Activated T-cell treated with anti-CD3 and anti-CD28 coated beads, Interleukin-2, amount 50 U/mL, for 48 hours (primary cell): ENCODE measurements around the gene EMCN.
"Not testable (repeated sequence)": the region's sequence is repeated elsewhere in the genome, so short reads cannot be mapped to it uniquely, and the experiment has no call there.

Source experiments
- DNase-seq, 2 experiments: peaks; one replicate each; pipeline ENCODE4 v3.0.0-alpha.2; 2020

Gene EMCN

GRCh38 chr4:100489305-100489704 lies 28.5 kb downstream of the EMCN start:
- DNase-seq = no peak

GRCh38 chr4:100486496-100486895 lies 31.3 kb downstream of the EMCN start:
- DNase-seq = no peak

GRCh38 chr4:100483796-100484195 lies 34.0 kb downstream of the EMCN start:
- no peak for DNase-seq

GRCh38 chr4:100479971-100480370 lies 37.9 kb downstream of the EMCN start:
- no peak for DNase-seq

GRCh38 chr4:100469555-100469954 lies 48.3 kb downstream of the EMCN start:
- no peak for DNase-seq

GRCh38 chr4:100466501-100466900 lies 51.3 kb downstream of the EMCN start:
- no peak for DNase-seq

- DNase-seq = no peak
Observed at GRCh38 chr4:100461807-100462605, 55.8 kb downstream of the EMCN start.

GRCh38 chr4:100450449-100450848 lies 67.4 kb downstream of the EMCN start:
- DNase-seq = no peak

GRCh38 chr4:100431416-100431815 lies 86.4 kb downstream of the EMCN start:
- no peak for DNase-seq

- DNase-seq = no peak
Observed at GRCh38 chr4:100430451-100430850, 87.4 kb downstream of the EMCN start.

GRCh38 chr4:100429616-100430015 lies 88.2 kb downstream of the EMCN start:
- no peak for DNase-seq

GRCh38 chr4:100428051-100428450 lies 89.8 kb downstream of the EMCN start:
- no peak for DNase-seq

- DNase-seq = no peak
Observed at GRCh38 chr4:100424376-100424775, 93.4 kb downstream of the EMCN start.

- DNase-seq = no peak
Observed at GRCh38 chr4:100422894-100423293, 94.9 kb downstream of the EMCN start.

- no peak for DNase-seq
Observed at GRCh38 chr4:100421361-100421978, 96.4 kb downstream of the EMCN start.

GRCh38 chr4:100420571-100420970 lies 97.3 kb downstream of the EMCN start:
- no peak for DNase-seq

- DNase-seq = no peak
Observed at GRCh38 chr4:100417565-100417964, 100.3 kb downstream of the EMCN start.

GRCh38 chr4:100414016-100414790 lies 103.6 kb downstream of the EMCN start:
- no peak for DNase-seq

- no peak for DNase-seq
Observed at GRCh38 chr4:100391863-100392262, 126.0 kb downstream of the EMCN start.

GRCh38 chr4:100391086-100391485 lies 126.7 kb downstream of the EMCN start:
- DNase-seq = no peak

- no peak for DNase-seq
Observed at GRCh38 chr4:100386270-100386669, 131.6 kb downstream of the EMCN start.

GRCh38 chr4:100380401-100380800 lies 137.4 kb downstream of the EMCN start:
- DNase-seq = not testable (repeated sequence)

- DNase-seq = no peak
Observed at GRCh38 chr4:100379583-100380105, 138.2 kb downstream of the EMCN start.

- DNase-seq = no peak
Observed at GRCh38 chr4:100372432-100372831, 145.4 kb downstream of the EMCN start.
